Spleen (tissue), 7 donors: ENCODE measurements around the gene KCND3.

Source experiments
- CTCF ChIP-seq, 11 experiments: fragments of 200-600 bp in 7 of 11; fragments of 450-650 bp in 4 of 11; sonication (generic) in 4 of 11; IDR thresholded peaks in 8 of 11; conservative IDR thresholded peaks in 3 of 11; 1 replicate in 7 of 11; 2 replicates in 4 of 11; pipeline versions ENCODE4 v1.4.0 to v1.8.0; 2016 to 2021; ENCODE audit warnings: antibody characterized with exemption in 11 of 11, inconsistent platforms in 4 of 11, mild to moderate bottlenecking in 1 of 11
- POLR2A ChIP-seq, 3 donors: fragments of 450-650 bp; IDR thresholded peaks; one replicate each; pipeline ENCODE4 v1.5.1; 2017; ENCODE audit warnings: antibody characterized with exemption in 3 of 3, mild to moderate bottlenecking in 1 of 3
- donor health status: DM: no; HTN: no; CAD: no; lungs with moderate emphysema.
- donor health status: DM: no; HTN: no; CAD: no.
- donor health status: DM: no; HTN: no; CAD: no.

GRCh38 chr1:112033439-112034120, 44.1 kb upstream of the KCND3 start:
- TF ChIP-seq CTCF (IDR thresholded peaks at IDR 0.05 in 8 of 11, conservative IDR thresholded peaks at IDR 0.05 in 3 of 11), result no peak
- TF ChIP-seq POLR2A (IDR thresholded peaks at IDR 0.05), result no peak
